NCI-H2196 treated with DMSO at 0.1 percent for 48 hours (cell line): Measurements from ENCODE around the gene ARHGEF25.
"Not testable (repeated sequence)": the region's sequence is repeated elsewhere in the genome, so short reads cannot be mapped to it uniquely, and the experiment has no call there.

Experiments used
- DNase-seq: peaks from one replicate; lab custom pipeline; 2025; ENCODE audit not compliant: unreplicated experiment; lab: John Stamatoyannopoulos, UW

Gene ARHGEF25

DNA sequence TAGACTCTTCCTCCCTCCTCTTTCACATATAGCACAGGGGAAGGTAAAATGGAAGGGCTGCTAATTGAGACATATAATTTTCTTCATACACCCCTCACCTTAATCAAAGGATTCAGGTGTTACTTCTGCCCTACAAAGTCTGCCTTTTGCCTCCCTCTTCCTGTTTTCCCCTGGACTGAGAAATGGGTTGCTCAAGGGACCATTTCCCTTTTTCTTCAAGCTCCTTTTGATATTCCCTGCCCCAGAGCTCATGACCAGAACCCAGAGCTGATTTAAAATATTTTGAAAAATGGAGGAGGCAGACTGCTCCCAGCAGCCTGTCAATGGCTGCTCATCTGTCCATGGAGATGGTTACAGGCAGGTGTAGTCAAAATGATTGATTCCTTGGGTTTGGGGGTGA, 26.5 kb upstream of the ARHGEF25 start:
- DNase-seq = no peak

DNA sequence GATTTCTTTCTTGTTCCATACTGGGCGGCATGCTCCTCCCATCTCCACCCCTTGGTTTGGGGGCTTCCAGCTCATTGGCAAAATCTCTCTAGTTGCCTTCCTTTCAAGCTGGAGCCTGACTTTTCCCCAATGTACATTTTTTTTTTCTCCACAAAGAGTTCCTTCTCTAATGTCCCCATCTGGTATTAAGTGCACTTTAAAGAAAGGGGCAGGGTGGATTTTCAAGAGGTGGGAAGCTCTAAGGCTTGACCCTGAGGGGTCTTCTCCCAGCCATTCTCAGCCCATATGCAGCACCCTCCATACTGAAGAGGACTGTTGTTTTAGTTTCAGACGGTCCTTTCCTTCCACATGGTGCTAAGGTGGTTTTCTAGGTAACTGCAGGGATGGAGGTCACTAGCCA, 26.1 kb upstream of the ARHGEF25 start:
- no peak for DNase-seq

DNA sequence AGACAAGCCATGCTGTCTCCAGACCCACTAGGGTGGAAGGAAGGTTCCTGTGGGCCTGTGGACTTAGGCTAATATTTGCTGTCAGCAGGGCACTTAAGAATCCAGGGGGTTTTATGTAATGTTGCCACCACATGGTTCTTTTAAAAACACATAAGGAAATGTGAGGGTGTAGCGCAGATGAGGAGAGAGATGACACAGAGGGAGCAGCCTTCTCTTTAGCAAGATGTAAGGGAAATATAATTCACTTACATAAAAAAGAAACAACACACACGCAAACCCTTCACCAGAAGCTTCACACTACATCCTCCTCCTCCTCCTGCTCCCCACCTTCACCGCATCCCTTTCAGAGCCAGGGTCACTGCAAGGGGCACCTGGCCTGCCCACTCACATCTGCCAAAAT, 25.1 kb upstream of the ARHGEF25 start:
- DNase-seq = no peak

DNA sequence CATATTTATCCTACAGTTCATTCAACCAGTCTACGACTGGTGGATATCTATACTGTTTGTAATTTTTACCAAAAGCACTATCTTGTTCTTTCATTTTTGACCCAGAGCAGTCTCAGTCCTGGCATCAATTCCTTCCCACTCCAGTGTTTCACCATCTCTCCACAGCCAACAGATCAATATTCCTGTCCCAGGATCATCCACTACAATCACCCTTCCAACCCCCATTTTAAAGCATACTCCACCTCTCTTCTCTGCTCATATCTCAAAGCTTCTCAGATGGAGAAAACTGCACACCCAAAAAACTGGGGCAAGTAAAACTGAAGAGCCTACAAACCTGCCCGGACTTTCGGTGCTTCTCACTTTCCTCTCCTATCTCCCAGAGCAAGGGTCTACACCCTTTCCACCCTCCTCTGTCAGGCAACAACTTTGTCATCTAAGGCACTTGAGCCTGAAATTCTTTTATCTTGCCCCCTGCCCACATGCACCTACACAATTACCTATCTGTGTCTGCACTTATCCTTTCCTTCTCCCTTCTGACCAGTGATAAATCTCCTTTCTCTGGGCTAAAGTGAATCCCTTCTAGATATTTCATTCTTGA, 24.3 kb upstream of the ARHGEF25 start:
- DNase-seq = no peak

DNA sequence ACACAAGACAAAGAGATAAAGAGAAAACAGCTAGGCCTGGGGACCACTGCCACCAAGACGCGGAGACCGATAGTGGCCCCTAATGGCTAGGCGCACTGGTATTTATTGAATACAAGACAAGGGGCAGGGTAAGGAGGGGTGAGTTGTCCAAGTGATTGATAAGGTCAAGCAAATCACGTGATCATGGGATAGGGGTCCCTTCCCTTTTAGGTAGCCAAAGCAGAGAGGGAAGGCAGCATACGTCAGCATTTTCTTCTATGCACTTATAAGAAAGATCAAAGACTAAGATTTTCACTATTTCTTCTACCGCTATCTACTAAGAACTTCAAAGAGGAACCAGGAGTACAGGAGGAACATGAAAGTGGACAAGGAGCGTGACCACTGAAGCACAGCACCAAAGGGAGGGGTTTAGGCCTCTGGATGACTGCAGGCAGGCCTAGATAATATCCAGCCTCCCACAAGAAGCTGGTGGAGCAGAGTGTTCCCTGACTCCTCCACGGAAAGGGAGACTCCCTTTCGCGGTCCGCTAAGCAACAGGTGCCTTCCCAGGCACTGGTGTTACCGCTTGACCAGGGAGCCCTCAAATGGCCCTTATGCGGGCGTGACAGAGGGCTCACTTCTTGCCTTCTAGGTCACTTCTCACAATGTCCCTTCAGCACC, 22.2 kb upstream of the ARHGEF25 start:
- not testable (repeated sequence) for DNase-seq

GRCh38 chr12:57590479-57590863, 20.8 kb upstream of the ARHGEF25 start:
- no peak for DNase-seq

DNA sequence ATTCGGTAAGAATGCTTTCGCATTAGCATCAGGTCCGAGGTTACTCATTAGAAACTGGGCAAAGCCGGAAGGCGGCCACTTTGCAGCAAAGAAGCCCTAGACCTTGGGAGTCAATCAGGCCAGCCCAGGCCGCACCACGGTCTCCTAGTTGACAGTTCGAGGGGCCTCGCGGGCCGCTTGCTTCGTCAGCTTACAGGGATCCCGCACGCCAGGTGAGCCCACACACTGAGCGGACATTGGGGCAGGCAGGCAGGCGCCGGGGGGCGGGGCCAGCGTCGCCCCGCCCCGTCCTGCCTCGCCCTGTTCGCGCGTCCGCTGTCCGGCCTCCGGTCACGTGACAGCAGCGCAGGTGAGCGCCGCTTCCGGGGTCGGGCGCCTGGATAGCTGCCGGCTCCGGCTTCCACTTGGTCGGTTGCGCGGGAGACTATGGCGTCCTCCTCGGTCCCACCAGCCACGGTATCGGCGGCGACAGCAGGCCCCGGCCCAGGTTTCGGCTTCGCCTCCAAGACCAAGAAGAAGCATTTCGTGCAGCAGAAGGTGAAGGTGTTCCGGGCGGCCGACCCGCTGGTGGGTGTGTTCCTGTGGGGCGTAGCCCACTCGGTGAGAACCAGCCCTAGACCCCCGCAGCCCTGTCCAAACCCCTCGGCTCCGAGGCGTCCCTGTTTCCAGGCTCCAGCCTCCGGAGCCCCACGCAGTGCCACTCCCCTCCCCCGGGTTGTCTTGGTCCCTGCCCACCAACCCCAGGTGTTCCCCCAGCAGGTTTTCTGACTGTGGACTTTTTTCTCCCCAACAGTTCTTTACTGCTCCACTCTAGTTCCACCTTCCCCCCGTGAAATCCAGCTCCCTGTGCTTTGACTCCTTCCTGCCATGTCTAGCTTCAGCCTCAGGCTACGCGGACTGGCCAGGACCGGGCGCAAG, 20.1 kb upstream of the ARHGEF25 start, which contains the start of gene PIP4K2C:
Gene PIP4K2C (plus strand): TSS at position 329 of the 918 bp plus-strand sequence. CDS start 98 bp downstream, at position 427.
- DNase-seq = peak; percentile 76

DNA sequence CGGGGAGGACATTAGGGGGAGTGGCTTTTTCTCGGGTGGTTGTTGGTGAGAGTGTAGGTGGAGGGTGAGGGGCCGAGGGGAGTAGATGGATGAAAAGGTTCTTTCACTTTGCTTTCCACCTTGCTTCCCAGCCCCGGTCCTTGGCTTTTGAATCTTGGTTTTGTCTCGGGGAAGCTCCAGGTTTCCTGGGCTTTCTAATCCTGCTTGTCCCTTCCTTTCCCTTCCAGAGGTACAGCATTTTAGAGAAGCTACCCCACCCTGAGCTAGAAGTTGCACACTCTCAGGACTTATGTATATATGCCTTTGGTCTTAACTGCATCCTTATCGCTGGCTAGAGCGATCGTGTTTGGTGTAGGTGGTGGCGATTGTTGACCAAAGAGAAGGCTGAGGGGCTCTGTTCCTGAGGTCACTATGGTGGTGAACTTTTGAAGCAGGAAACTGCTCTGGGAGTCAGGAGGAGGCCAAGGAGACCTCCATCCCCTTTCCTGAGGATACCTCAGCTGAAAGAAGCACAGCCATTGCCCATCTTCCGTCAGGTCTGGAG, 19.4 kb upstream of the ARHGEF25 start:
- no peak for DNase-seq

DNA sequence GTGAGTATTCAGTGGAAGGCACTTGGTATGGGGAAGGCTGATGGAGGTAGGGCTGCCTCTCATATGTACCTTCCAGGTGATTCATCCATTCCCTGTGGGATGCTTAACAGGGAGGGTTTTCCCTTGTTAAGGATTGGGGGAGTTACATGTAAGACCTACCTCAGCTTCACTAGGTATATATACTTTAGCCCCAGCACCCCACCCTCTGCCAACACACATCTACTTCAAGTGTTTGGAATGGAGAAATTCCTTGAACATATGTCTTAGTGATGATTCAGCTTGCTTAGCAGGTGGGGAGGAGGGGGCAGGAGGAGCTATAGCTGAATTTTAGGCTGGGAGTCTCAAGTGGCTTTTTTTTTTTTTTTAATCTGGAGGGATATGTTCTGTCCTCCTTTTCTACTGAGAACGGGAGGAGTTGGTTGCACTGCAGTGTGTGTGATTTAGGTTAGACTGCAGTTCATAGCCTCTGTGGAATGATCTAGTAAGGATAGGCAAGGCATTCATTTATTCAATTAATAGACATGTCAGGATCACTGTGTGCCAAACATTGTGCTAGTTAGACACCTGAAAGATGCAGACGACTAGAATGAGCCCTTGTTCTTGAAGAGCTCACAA, 18.6 kb upstream of the ARHGEF25 start:
- DNase-seq = no peak

DNA sequence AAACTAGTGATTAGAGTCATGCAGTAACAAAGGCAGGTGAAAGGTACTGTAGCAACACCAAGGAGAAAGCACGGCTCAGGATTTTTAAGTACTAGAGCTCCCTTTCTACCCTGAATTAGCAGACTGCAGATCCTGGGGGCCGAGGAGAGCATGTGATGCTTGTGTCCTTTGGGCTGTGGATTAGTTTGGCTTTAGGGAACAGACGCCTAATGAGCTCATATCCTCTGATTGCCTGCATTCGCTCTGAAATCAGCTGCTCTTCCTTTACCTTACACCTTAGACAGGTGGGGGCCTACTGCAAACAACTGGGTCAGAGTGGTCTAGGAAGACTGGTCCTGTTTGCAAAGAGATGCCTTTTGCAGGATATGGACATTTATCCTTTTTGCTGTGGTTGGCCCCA, 18.0 kb upstream of the ARHGEF25 start:
- DNase-seq = no peak

DNA sequence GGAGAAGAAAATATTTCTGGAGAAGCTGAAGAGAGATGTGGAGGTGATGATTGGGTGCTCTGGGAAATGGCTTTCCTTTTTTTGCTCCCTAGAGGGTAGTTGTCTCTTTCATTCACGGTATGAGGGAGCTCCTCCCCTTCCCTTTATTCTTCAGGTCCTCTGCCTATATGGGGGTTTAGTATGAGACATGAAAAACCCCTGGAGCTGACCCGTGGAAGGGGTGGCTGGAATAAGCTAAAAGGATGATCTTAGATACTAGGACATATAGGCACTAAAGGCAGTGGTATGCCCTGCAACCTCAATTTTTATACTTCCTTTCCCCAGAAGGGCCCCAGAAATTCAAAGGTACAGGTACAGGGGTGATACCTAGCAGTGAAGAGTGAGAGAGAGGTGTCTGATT, 10.8 kb upstream of the ARHGEF25 start:
- no peak for DNase-seq

- DNase-seq = no peak
Observed at GRCh38 chr12:57602544-57602943, 8.7 kb upstream of the ARHGEF25 start.

- DNase-seq = no peak
Observed at GRCh38 chr12:57603324-57603723, 7.9 kb upstream of the ARHGEF25 start.

DNA sequence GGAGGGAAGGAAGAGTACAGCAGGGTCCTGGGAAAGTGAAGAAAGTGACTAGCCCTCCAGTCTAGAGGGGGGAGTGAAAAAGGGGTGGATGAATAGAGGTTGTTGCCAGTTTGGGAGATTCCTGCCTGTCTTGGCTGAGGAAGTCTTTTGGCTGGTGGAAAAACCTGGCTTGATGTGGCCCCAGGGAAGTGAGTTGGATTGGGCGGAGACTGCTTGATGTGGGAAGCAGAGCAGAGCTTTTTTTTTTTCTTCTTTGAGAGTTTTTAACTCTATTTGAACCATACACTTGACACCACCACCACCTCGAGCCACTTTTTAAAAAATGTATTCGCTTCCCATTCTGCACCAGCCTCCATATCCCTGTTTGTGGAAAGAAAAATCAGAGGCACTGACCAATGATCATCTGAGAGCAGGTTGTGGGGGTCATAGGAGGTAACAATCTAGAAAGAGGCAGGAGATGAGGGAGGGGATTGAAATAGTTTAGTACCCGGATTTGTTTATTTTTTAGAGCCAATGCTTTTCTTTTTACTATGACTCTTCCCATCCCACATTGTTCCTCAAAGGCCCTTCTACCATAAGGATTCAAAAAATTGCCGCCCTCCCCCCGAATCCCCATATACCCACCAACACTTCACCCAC, 7.3 kb upstream of the ARHGEF25 start:
- DNase-seq = no peak

DNA sequence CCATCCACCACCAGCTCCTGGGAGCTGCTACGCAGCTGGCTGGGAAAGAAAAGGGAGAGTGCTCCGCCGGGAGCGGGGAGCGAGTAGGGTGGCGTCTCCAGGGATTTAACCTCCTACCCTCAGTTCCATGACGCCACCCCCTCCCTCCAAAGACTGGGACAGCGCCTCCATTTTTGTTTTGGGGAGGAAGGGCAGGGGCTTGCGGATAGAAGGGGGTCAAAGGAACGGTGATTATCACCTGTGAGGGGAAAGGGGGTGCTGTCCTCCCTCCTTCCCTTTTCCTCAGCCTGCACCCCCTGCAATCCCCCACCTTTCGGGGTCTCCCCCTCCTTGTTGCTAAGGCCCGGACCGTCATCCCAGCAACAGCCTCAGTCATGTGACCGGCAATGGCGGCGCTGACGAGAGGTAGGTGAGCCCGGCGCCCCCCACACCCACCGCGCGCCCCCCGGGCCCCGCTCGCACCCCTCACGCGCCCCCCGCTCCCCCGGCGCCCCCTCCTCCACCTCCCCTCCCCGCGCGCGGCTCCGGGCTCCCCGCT, 6.7 kb upstream of the ARHGEF25 start, which contains the start of gene DTX3:
Gene DTX3 (plus strand): TSS at position 371 of the 538 bp plus-strand sequence. CDS start 1,694 bp downstream, outside the sequence.
- no peak for DNase-seq

DNA sequence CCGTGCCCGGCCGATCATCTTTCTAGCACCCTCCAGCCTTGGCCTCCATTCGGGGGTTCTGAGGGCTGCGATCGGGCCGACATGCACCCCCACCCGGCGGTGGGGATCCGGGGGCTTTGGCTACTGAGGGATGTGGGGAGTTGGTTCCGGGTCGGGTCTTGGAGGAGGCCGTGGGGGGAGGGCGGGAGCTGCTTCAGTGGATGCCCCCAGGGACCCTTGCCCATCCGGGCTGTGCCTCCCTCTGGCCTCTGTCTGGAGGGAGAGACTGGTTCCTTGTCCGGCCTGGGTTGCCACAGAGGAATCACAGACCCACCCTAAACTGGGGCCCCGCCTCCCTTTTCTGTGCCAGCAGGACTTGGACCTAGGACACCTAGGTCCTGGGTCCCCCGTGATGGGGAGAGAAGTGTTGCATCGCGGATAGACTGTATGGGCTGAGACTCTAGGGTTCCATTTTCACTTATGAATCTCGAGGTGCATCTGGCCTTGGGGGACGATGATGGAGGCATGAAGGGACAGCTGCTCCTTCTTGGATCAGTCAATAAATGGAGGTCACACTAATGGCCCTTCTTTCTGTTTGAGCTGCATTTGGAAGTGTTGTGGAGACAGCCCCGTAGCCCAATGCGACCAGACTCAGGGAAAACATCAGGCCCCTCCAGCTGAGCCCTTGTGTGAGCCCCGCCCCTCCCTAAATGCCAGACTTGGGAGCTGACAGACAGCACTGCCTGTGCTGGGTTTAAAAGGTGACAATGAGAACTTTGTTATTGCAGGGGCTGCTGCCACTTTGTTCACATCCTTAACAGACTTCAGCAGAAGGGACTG, 6.0 kb upstream of the ARHGEF25 start:
- DNase-seq = no peak

DNA sequence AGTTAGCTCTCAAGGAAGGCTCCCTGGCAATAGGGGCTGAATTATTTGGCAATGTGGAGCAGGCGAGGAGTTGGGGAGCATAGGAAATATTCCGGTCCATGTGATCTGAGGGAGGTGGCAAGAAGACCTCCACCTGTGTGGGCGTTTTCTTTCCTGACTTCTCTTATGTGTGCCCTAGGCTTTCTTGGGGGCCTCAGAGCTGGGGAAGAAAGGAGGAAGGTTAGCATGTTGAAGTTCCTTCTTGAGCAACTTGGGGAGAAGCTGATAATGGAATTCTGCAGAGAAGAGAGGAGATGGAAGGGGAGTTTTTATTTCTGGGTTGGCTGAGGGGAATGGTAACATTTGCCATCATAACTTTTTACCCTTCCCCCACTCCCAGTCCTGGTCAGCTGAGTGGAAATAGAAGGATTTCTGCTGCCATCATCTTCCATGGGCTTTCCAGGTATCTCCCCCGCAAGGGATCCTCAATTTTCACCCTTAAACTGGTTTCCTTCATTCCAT, 5.4 kb upstream of the ARHGEF25 start:
- DNase-seq = no peak

- DNase-seq = no peak
Observed at GRCh38 chr12:57606399-57606798, 4.8 kb upstream of the ARHGEF25 start.

- DNase-seq = no peak
Observed at GRCh38 chr12:57606821-57607220, 4.4 kb upstream of the ARHGEF25 start.
